OCI-M2 (cell line): ENCODE data around the gene PCDHGA1.

Experiments used
- DNase-seq: peaks from one replicate; lab custom pipeline; 2025; ENCODE audit not compliant: unreplicated experiment; lab: John Stamatoyannopoulos, UW

The PCDHGA1 gene

GRCh38 chr5:141439411-141440141 lies 109.3 kb downstream of the PCDHGA1 start:
- no peak for DNase-seq

DNA sequence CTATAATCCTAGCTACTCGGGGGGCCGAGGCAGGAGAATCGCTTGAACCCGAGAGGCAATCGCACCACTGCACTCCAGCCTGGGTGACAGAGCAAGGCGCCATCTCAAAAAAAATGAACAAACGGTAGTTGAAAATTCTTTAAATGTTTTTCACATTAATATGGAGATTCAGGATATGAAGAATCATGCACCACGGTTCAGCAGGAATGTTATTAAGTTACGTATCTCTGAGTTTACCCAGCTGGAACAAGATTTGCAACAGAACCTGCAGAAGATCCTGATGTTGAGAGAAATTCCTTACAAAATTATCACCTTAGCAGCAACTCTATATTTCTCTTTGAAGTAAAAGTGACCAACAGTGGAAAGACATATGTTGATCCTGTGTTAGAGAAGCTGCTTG lies 110.0 kb downstream of the PCDHGA1 start:
- DNase-seq: no peak

- DNase-seq: no peak
Measured at GRCh38 chr5:141441571-141442170, 111.4 kb downstream of the PCDHGA1 start.

DNA sequence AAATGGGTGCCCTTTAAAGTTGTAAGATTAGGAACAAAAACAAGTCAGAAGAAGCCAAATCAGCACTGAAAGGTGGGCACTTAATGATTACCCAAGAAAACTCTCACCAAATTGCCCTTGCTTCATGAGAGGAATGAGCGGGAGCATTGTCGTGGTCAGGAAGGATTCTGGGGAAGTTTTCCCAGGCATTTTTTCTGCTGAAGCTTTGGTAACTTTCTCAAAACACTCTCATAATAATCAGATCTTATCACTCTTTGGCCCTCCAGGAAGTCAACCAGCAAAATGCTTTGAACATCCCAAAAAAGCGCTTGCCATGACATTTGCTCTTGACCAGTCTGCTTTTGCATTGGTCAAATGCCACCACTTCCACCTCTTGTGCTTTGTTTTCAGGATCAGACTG lies 135.0 kb downstream of the PCDHGA1 start:
- no peak for DNase-seq

GRCh38 chr5:141475625-141476131 lies 145.4 kb downstream of the PCDHGA1 start, which contains the start of gene PCDHGC3:
TSS of gene PCDHGC3 (plus strand) at chr5:141475966. CDS start at chr5:141476117, 151 bp downstream.
- no peak for DNase-seq

DNA sequence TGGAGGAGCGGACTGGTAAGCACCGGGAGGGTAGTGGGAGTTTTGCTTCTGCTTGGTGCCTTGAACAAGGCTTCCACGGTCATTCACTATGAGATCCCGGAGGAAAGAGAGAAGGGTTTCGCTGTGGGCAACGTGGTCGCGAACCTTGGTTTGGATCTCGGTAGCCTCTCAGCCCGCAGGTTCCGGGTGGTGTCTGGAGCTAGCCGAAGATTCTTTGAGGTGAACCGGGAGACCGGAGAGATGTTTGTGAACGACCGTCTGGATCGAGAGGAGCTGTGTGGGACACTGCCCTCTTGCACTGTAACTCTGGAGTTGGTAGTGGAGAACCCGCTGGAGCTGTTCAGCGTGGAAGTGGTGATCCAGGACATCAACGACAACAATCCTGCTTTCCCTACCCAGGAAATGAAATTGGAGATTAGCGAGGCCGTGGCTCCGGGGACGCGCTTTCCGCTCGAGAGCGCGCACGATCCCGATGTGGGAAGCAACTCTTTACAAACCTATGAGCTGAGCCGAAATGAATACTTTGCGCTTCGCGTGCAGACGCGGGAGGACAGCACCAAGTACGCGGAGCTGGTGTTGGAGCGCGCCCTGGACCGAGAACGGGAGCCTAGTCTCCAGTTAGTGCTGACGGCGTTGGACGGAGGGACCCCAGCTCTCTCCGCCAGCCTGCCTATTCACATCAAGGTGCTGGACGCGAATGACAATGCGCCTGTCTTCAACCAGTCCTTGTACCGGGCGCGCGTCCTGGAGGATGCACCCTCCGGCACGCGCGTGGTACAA lies 146.0 kb downstream of the PCDHGA1 start:
- DNase-seq: no peak

GRCh38 chr5:141477044-141477575 lies 146.8 kb downstream of the PCDHGA1 start:
- no peak for DNase-seq

GRCh38 chr5:141477815-141478214 lies 147.5 kb downstream of the PCDHGA1 start:
- DNase-seq: no peak

DNA sequence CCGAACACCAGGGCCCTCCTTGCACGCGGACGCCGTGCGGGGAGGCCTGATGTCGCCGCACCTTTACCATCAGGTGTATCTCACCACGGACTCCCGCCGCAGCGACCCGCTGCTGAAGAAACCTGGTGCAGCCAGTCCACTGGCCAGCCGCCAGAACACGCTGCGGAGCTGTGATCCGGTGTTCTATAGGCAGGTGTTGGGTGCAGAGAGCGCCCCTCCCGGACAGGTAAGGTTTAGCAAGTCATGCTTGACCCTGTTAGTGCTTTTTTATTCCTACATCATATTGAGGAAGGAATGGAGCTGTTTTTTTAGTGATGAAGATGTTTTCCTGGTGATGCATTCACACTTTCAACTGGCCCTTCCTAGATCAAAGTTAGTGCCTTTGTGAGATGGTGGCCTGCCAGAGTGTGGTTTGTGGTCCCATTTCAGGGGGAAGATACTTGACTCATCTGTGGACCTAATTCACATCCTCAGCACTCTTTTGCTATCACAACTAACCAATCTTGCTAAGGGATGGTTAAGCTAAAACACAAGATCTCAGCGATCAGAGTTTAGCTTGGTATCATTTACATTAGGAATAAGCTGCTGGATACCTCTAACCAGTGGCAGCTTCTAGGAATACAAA lies 148.1 kb downstream of the PCDHGA1 start:
- no peak for DNase-seq

- no peak for DNase-seq
Measured at GRCh38 chr5:141479776-141480175, 149.5 kb downstream of the PCDHGA1 start.

DNA sequence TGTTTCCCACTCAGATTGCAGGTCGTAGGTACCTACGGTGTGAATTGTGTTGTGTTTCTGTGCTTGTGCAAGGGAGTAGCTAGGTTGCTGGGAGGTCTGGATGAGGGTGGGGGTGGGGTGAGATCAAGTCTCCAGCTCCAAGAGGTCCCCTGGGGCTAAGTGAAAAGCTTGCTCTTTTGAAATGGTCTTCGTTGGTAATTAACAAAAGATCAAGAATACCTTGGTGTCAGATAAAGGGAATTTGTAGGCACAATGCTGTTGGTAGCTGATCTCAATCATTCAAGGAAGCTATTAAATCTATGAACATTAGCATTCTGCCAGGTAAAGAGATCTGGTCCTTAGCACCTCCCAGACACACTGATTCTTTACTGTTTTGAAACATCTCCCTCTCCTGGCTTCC lies 153.6 kb downstream of the PCDHGA1 start:
- no peak for DNase-seq

DNA sequence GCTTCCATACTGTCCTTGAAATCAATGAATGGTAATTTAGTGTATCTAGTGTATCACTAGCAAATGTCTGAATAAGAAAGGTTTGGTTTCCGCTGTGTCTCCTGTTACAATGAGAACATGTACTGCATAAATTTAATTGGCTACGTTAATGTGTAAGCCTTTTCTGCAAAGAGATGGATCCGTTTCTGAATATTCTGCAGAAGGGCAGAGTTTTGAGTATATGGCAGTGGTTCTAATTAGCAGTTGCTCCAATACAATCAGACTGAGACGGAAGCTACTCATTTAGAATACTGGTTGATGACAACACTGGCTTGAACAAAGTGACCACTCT lies 154.0 kb downstream of the PCDHGA1 start:
- DNase-seq: no peak

DNA sequence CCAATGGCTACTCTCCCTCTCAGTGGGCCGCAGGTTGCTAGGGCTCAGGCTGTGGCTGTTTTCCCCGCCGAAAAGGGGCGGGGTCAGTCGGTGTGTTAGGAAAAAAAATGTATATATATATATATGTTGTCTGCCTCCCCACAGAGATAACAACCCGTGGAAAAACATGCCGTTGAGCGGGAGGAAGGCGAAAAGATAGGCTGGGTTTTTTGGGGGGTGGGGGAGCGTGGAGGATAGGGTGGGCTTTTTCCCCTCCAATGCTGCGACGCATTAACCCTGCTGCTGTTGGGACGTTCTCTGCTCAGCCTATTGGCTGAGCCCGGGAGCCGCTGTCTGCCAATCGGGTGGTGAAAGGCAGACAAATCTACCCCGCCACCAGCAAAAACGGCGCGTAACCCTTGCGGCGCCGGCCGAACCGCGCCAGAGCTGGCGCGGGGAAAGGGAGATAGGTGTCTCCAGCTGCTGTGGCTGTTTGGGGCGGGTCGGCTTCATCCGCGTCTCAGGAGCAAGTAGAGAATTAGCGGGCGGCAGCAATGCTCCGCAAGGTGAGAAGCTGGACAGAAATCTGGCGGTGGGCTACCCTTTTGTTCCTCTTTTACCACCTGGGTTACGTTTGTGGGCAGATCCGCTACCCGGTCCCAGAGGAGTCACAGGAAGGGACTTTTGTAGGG lies 154.5 kb downstream of the PCDHGA1 start, which contains the start of gene PCDHGC4:
TSS of gene PCDHGC4 (plus strand) at position 390 of the 671 bp plus-strand sequence. CDS start at position 534, 144 bp downstream.
- no peak for DNase-seq

DNA sequence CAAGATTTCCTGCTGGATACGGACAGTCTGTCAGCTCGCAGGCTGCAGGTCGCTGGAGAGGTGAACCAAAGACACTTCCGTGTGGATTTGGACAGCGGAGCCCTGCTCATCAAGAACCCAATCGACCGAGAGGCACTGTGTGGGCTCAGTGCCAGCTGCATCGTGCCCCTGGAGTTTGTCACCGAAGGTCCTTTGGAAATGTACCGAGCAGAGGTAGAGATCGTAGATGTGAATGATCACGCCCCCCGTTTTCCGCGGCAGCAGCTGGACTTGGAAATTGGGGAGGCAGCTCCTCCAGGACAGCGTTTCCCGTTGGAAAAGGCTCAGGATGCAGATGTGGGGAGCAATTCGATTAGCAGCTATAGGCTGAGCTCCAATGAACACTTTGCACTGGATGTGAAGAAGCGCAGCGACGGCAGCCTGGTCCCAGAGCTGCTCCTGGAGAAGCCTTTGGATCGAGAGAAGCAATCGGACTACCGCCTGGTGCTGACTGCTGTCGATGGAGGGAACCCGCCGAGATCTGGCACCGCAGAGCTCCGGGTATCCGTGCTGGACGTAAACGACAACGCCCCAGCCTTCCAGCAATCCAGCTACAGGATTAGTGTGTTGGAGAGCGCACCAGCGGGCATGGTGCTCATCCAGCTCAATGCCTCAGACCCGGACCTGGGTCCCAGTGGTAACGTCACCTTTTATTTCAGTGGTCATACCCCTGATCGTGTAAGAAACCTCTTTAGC lies 155.2 kb downstream of the PCDHGA1 start:
- DNase-seq: no peak

DNA sequence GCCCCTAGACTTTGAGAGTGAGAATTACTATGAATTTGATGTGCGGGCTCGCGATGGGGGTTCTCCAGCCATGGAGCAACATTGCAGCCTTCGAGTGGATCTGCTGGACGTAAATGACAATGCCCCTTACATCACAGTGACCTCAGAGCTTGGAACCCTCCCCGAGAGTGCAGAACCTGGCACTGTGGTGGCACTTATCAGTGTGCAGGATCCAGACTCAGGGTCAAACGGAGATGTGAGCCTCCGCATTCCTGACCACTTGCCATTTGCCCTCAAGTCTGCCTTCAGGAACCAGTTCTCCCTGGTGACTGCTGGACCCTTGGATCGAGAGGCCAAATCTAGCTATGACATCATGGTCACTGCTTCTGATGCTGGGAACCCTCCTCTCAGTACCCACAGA lies 155.8 kb downstream of the PCDHGA1 start:
- no peak for DNase-seq

DNA sequence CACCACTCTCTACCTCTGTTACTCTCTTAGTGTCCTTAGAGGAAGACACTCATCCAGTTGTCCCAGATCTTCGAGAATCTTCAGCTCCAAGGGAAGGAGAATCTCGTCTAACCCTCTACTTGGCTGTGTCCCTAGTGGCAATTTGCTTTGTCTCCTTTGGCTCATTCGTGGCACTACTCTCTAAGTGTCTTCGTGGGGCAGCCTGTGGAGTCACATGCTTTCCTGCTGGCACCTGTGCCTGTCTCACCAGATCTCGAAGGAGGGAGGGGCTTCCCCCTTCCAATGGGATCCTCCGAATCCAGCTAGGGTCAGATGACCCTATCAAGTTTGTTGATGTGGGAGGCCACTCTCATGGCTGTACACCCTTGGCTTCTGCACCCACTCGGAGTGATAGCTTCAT lies 156.8 kb downstream of the PCDHGA1 start:
- no peak for DNase-seq

DNA sequence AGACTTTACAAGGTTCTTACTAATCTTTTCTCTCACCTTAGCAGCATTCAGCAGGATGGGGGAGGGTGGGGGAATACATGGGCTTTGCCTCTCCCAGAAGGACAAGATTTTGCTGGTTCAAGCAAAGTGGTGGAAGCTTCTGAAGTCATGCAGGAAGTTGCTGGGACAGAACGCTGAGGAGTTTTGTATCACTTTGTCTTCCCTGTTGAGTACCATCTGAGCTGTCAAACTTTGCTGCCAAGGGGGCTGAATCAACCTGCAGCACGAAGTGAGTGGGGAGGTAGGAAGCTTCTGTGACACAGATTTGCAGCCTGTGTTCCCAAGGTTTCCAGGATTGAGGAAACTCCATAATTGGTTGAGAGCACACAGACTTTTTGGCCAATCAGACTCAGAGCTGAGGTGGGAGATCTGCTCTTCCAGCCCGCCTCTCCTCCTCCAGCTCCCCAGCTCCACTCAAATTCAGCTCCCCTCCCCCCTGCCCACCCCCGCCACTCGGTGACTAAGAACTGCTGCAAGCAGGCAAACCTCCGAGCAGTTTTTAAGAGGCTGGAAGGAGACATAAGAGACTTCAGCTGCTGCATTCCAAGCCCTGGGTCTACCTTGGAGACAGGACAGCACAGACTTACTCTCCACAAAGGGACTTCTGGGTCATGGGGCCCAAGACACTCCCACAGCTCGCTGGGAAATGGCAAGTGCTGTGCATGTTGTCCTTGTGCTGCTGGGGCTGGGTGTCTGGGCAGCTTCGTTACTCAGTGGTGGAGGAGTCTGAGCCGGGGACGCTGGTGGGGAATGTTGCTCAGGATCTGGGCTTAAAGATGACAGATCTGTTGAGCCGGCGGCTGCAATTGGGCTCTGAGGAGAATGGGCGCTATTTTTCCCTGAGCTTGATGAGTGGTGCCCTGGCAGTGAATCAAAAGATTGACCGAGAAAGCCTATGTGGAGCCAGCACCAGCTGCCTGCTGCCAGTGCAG lies 158.6 kb downstream of the PCDHGA1 start, which contains the start of gene PCDHGC5:
TSS of gene PCDHGC5 (plus strand) at position 491 of the 971 bp plus-strand sequence. CDS start at position 651, 160 bp downstream.
- no peak for DNase-seq

DNA sequence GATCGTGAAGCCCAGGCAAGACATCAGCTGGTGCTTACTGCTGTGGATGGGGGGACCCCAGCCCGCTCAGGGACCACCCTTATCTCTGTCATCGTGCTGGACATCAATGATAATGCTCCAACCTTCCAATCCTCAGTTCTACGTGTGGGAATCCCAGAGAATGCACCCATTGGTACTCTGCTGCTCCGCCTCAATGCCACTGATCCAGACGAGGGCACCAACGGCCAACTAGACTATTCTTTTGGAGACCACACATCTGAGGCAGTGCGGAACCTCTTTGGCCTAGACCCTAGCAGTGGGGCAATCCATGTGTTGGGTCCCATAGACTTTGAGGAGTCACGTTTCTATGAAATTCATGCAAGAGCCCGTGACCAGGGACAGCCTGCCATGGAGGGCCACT lies 159.5 kb downstream of the PCDHGA1 start:
- no peak for DNase-seq
